MCF 10A (cell line): ENCODE results near the gene ATRN. TPM values are rescaled to one million over a fixed set of nuclear protein-coding genes. Genes with fewer than 3 reads are reported as not detected.

Experiments
- BruUV-seq: library from RNA; stranded (reverse); fragments of 400-500 nt; replicated peaks from 2 replicates; lab custom pipeline; 2021; lab: Mats Ljungman, UMichigan
- CTCF ChIA-PET: fragments of 300-600 bp; sonication (Branson Sonifier 250); formaldehyde crosslinking; extraction: SDS; loops from one replicate; lab custom pipeline; 2021; ENCODE audit warnings: antibody characterized with exemption, inconsistent platforms; lab: Yijun Ruan, JAX
- POLR2A ChIA-PET: fragments of 300-600, 350-650 bp; sonication (Branson Sonifier 250); formaldehyde crosslinking; extraction: SDS; loops from one replicate; lab custom pipeline; 2020; ENCODE audit warnings: antibody characterized with exemption, inconsistent platforms; lab: Yijun Ruan, JAX
- DNase-seq: peaks from one replicate; pipeline ENCODE4 v3.0.0-alpha.2; 2018; ENCODE audit not compliant: unreplicated experiment
- H3K27ac Mint-ChIP-seq: one replicate; pipeline ENCODE4 v1.8.0; 2022; ENCODE audit warnings: mild to moderate bottlenecking, low read depth, mixed read lengths; ENCODE audit not compliant: unreplicated experiment
- H3K27me3 Mint-ChIP-seq: one replicate; pipeline ENCODE4 v1.8.0; 2022; ENCODE audit warnings: mixed read lengths; ENCODE audit not compliant: insufficient read depth, unreplicated experiment
- H3K36me3 Mint-ChIP-seq: one replicate; pipeline ENCODE4 v1.8.0; 2022; ENCODE audit warnings: mild to moderate bottlenecking, moderate library complexity, mixed read lengths; ENCODE audit not compliant: insufficient read depth, unreplicated experiment
- H3K4me1 Mint-ChIP-seq: one replicate; pipeline ENCODE4 v1.8.0; 2022; ENCODE audit warnings: mixed read lengths; ENCODE audit not compliant: insufficient read depth, unreplicated experiment
- H3K4me3 Mint-ChIP-seq: one replicate; pipeline ENCODE4 v1.8.0; 2022; ENCODE audit warnings: mild to moderate bottlenecking, moderate library complexity, mixed read lengths; ENCODE audit not compliant: unreplicated experiment
- H3K9me3 Mint-ChIP-seq: one replicate; pipeline ENCODE4 v1.8.0; 2022; ENCODE audit warnings: mixed read lengths; ENCODE audit not compliant: unreplicated experiment
- intact Hi-C: fragments of 100-400 bp; cut with micrococcal nuclease; formaldehyde crosslinking; loops from 2 replicates; pipeline ENCODE4 v1.14.1; 2022
- total RNA-seq: library from RNA; stranded (reverse); gene quantifications from 2 replicates; pipeline ENCODE4 v1.2.3, GENCODE V29; 2022
- TF ChIP-seq, protein P1 (sequence below): fragments of 200-600 bp; IDR thresholded peaks from one replicate; pipeline ENCODE4 v1.8.0; 2022; ENCODE audit warnings: antibody characterized with exemption, mild to moderate bottlenecking; ENCODE audit not compliant: unreplicated experiment

ATRN gene
- total RNA-seq, 1 experiment from 2014 or later: 29.7 TPM

DNA sequence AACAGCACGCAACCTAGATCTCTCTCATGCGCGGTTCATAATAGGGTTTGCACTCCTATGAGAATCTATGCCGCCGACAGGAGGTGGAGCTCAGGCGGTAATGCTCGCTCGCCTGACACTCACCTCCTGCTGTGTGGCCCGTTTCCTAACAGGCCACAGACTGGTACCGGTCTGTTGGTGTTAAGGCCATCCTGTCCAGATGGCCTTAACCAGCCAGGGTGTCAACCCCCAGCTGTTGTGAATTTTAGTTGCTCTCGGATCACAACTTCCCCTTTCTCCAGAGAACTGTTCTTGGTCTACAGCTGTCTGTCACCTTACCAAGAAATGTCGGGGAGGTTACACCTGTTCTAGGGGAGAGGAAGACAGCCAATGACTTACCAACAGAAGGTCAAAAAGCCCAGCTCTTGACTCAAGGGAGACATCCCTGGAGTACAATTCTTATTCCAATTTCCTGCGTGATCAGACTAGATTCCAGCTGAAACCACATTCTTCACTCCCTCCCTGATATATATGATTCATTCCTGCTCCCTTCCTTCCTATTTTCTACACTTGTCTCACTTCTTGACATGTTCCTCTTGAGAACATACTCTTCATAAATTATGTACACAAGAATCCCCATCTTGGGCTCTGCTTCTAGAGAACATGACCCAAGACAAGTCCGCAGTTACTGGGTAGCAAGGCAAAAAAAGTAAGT, 40.3 kb upstream of the ATRN start:
- DNase-seq: no peak
- Mint-ChIP-seq H3K4me1 (no peaks in the 10 kb centered on the region), H3K27me3 (no peaks in the 10 kb centered on the region), H3K27ac (no peak overlapping the region), H3K36me3 (peaks cover 6% of the 10 kb centered on the region), H3K4me3 (no peak overlapping the region), H3K9me3 (no peaks in the 10 kb centered on the region)
- CTCF ChIA-PET: no interaction called here
- POLR2A ChIA-PET: no interaction called here
- no TSS peak for BruUV-seq
- intact Hi-C loops: no loop called here
- TF ChIP-seq, protein P1, sequence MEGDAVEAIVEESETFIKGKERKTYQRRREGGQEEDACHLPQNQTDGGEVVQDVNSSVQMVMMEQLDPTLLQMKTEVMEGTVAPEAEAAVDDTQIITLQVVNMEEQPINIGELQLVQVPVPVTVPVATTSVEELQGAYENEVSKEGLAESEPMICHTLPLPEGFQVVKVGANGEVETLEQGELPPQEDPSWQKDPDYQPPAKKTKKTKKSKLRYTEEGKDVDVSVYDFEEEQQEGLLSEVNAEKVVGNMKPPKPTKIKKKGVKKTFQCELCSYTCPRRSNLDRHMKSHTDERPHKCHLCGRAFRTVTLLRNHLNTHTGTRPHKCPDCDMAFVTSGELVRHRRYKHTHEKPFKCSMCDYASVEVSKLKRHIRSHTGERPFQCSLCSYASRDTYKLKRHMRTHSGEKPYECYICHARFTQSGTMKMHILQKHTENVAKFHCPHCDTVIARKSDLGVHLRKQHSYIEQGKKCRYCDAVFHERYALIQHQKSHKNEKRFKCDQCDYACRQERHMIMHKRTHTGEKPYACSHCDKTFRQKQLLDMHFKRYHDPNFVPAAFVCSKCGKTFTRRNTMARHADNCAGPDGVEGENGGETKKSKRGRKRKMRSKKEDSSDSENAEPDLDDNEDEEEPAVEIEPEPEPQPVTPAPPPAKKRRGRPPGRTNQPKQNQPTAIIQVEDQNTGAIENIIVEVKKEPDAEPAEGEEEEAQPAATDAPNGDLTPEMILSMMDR: no peak

GRCh38 chr20:3431109-3431508, 39.7 kb upstream of the ATRN start:
- no peak overlapping the region for H3K4me3 Mint-ChIP-seq
- ChIA-PET POLR2A (no interaction called here), CTCF (no interaction called here)
- H3K27ac Mint-ChIP-seq: no peak overlapping the region
- intact Hi-C loops: no loop called here
- no TSS peak for BruUV-seq
- H3K27me3 Mint-ChIP-seq: no peaks in the 10 kb centered on the region
- H3K4me1 Mint-ChIP-seq: no peaks in the 10 kb centered on the region
- no peak for DNase-seq
- H3K36me3 Mint-ChIP-seq: peaks cover 6% of the 10 kb centered on the region
- no peaks in the 10 kb centered on the region for H3K9me3 Mint-ChIP-seq
- TF ChIP-seq, protein P1: no peak

GRCh38 chr20:3432844-3433243, 38.0 kb upstream of the ATRN start:
- TF ChIP-seq, protein P1: no peak
- BruUV-seq: no TSS peak
- intact Hi-C loops: no loop called here
- Mint-ChIP-seq H3K9me3 (no peaks in the 10 kb centered on the region), H3K27me3 (no peaks in the 10 kb centered on the region), H3K4me1 (no peaks in the 10 kb centered on the region), H3K4me3 (no peak overlapping the region), H3K27ac (no peak overlapping the region), H3K36me3 (peaks cover 6% of the 10 kb centered on the region)
- CTCF ChIA-PET: no interaction called here
- DNase-seq: no peak
- POLR2A ChIA-PET: interaction anchor here (0.5 kb wide), 1 partner anchor 11 kb away, joined by 3 read pairs; no protein-coding TSS in a partner anchor

DNA sequence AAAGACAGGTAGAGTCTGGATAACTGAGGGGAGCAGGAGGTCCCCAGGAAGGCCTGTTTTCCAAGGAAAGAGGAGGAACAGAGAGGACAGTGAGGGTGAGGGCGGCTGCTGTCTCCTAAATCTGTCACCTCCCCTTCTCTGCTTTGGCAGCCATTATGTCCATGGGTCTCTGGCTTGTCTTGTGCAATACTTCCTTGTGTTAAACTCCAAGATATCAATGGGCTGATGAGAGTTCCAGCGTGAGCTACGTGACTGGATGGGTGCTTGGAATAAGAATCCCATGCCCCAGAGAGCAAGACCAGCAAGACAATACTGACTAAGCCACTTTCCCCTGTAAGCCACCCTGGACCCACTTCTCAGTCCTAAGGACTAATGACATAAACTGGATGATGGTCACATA, 37.1 kb upstream of the ATRN start:
- Mint-ChIP-seq H3K4me1 (no peaks in the 10 kb centered on the region), H3K9me3 (no peaks in the 10 kb centered on the region), H3K27ac (no peak overlapping the region), H3K36me3 (peaks cover 6% of the 10 kb centered on the region), H3K4me3 (no peak overlapping the region), H3K27me3 (no peaks in the 10 kb centered on the region)
- no peak for DNase-seq
- ChIA-PET POLR2A (no interaction called here), CTCF (no interaction called here)
- TF ChIP-seq, protein P1: no peak
- intact Hi-C loops: no loop called here
- no TSS peak for BruUV-seq
